ENCODE data around the gene SNRPA1.
"Not testable (repeated sequence)": the region's sequence is repeated elsewhere in the genome, so short reads cannot be mapped to it uniquely, and the experiment has no call there.

Gene SNRPA1

DNA sequence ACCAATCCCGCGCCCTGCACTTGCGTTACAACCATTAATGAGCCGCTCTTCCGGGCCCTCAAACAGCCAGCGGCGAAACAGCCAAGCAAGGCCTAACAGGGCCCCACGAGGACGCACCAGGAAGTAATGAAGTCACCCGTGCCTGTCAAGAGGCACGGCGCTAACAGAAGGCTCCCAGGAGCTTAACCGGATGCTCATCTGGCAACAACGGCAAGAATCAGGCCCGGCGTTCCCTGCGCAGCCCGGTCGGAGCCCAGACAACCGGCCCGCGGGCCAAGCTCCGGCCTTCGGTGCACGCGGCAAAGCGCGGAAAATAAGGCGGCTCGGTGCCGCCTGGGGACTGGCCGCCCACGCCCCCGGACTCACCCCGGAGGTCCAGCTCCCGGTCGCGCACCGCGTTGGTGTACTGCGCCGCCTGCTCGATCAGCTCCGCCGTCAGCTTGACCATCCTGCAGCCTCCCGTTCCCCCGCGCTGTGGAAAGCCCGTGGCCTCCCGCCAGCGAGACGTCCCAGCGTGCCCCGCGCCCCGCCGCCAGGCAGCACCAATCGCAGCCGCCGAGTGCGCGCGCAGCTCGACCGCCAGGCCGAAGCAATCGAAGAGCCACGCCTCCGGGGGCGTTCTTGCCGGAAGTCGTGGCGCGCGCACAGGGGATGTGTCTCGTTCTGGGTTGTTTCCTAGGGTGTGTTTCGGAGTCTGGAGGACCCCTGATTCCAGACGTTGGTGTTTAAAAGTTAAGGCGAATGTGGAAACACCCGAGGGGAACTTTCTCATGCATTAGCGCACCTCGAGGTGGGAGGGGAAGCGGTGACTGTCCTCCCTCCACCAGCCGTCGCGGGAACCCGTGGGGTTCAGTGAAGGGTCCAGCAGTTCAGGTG lies at the start of gene SNRPA1:
Gene SNRPA1, minus strand, starts transcription at position 518 of the 876 bp plus-strand sequence. Its CDS starts 70 bp downstream, at position 448.
- peak; percentile 82 to 98 for DNase-seq

DNA sequence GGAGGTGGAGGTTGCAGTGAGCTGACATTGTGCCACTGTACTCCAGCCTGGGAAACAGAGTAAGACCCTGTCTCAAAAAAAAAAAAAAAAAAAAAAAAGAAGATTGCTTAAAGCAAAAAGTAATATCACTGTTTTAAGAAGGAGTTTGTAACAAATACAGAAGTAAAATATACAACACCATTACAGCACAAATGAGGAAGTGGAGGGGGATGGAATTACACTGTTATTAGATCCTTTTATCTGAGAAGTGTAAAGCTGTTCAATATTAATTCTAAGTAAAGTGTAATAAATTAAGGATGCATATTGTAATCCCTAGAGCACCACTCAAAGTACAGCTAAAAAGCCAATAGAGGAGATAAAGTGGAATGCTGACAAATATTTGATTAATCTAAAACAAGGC lies 47.0 kb upstream of the SNRPA1 start:
- no peak for DNase-seq

DNA sequence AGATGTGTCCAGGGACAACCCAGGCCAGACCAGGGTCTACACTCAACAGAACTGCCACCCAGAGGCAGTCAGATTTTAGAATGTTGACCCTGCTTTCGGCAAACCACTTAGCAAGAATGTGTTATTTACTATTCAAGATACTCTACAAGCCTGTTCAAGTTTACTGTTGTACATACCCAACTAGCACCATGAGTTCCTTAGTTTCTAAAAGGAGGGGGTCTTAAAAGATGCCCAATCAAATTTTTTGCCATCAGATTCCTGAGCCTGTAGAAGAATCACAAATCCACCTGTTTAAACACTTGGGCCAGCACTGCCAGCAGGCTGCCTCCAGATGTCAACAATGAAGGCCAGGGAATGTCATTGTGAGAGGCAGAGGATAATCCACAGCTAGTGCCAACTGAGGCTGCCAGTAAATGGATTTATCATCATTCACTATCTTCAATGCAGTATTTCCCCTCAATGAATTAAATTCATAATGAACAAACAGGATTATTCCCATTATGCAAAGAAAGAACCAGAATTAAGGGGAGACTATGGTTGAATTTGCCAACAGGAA lies 43.5 kb upstream of the SNRPA1 start:
- no peak for DNase-seq

DNA sequence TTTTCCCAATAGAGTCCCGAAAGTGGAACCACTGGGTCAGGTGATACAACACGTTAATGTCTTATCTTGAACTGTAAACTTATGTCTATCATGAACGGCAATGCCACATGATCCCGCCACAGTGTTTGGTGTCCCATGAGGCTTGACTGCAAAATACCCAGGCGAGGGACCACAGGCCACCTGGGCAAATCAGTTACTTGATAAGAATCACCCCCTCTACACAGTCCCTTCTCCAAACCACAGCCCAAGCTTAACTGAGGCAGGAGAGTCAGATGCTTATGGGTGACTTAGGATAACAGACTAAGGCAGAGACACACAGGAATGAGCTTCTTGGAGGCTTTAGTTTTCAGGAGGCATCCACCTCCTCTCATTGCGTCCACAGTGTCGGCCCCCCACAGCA lies 42.9 kb upstream of the SNRPA1 start:
- no peak for DNase-seq

DNA sequence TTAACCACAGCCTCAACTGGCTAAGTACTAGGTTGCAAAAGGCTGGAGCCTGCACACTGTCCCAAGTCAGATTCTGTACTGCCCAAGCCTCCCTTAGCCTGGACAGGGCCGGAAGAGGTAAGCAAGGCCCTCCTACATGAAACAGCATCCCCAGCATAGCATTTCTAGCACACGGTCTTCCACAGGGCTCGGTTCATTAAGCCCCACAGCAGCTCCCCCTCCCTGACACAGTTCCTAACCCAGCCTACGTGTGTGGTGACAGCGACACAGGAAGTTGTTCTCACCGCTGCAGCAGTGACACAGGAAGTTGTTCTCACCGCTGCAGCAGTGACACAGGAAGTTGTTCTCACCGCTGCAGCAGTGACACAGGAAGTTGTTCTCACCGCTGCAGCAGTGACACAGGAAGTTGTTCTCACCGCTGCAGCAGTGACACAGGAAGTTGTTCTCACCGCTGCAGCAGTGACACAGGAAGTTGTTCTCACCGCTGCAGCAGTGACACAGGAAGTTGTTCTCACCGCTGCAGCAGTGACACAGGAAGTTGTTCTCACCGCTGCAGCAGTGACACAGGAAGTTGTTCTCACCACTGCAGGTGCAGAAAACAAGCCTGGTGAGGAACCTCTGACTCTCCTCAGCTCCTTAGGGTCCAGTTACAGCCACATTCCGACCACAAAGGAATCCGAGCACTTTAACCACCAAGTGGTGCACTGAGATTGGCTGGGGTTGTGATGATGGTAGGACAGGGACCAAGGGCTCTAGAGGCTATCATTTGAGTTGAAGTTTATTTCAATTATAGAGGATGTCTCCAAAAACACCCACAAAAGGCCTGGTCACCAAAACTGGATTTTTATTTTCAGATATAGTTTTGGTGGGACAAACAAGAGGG lies 39.1 kb upstream of the SNRPA1 start:
- DNase-seq: not testable (repeated sequence)

DNA sequence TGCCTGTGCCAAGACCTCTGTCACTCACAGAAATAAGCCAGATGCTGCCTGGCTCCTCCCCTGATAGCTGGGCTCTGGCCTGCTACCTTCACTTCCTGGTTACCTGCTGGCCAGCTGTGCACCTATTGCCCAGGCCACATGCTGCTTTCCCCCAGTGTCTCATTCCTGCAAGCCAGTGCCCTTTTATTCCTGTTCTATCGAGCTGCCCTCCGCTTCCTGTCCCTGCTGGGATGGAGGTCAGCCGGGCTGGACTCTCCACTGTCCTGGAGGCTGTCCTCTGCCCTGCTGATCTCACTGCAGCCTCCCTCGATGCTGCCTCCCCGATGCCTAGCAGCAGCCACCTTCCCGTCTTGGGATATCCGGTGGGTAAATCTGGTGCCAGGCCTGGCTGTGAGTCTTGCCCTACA lies 37.0 kb upstream of the SNRPA1 start:
- no peak for DNase-seq

DNA sequence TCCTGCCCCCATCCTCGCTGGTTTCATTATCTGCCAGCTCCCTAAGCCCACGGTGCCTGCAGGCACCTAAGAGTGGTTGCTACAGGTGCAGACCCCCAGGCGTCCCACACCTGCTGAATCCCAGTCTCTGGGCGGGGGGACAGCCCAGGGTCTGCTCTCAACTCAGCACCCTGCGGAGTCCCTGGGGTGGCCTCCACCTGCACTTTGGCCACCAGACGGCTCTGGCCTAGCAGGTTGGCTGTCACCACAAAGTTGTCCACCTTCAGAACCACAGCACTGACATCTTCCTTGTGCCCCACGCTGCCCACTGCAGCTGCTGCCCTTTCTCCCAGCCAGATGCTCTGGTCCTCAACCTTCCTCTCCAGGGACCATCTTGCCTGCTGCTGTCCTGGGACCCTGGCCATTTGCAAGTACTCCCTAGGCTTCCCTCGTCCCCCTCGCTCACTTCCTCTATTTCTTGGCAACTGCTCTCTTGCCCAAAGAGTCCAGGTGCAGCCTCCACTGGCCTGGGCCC lies 34.9 kb upstream of the SNRPA1 start:
- DNase-seq: no peak

DNA sequence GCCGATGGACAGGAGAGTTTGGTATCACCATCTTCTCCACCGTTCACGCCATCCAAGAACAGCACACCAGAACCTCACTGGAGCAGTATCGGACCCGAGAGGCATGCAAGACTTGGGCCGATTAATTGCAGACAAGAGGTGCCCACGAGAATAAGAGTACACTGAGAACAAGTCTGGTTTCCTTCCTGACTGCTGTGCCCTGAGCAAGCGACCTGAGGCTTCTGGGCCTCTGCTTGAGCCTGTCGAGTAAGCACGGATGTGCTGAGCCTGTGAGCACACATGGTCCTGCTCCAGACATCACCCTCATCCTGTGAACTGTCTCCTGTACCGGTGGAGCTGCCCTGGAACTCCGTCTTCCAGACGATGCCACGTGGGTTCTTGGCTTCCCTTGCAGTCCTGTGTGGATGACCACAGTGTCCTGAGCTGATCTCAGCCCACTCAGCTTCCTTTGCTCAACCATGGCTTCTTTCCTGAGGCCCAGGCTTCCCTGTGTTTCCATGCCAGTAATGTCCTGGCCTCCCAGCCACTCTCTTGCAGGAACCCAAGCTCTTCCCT lies 34.3 kb upstream of the SNRPA1 start:
- no peak for DNase-seq

DNA sequence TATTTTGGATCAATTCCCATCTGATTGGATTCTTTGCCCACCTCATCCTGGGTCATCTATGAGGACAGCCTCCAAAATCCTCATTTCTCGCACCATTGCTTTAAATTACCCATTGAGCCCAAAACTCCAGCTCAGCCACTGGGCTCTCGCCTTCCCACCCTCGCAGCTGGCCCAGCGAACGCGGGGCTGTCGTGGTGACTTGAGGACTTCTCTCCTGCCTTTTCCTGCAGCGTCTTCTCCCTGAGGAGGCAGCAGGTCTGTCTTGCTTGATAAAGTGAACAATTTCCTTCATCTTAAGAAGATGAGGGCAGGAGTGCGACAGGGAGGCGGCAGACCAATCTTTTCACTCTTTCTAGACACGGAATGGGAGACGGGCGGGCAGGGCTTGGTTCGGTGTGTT lies 33.0 kb upstream of the SNRPA1 start:
- no peak for DNase-seq

DNA sequence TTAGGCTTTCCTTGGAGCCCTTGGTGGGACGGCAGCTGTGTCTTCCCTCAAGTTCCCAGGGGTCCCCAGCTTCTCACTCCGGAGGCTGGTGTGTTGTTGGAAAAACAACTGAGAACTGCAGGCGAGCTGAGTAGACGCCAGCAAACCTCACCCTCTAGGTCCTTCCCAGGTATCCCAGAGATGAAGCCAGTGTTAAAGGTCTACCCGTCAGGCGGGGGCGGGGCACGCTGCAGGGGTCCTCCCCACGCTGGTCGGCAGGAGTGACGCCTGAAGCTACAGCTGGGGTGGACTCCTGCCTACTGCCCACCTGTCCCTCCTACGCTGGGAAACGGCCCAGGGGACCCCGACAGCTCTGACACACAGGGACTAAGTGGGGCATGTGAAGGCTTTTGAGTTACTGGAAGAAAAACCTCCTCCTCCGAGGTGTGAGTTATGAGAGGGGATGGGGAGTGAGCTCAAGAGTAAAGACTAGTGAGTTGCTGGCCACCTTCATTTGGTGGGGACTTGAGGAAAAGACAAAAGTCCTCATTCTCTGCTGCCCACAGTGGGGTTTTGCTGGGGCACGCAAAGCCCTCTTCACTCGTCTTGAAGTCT lies 32.2 kb upstream of the SNRPA1 start:
- no peak for DNase-seq

DNA sequence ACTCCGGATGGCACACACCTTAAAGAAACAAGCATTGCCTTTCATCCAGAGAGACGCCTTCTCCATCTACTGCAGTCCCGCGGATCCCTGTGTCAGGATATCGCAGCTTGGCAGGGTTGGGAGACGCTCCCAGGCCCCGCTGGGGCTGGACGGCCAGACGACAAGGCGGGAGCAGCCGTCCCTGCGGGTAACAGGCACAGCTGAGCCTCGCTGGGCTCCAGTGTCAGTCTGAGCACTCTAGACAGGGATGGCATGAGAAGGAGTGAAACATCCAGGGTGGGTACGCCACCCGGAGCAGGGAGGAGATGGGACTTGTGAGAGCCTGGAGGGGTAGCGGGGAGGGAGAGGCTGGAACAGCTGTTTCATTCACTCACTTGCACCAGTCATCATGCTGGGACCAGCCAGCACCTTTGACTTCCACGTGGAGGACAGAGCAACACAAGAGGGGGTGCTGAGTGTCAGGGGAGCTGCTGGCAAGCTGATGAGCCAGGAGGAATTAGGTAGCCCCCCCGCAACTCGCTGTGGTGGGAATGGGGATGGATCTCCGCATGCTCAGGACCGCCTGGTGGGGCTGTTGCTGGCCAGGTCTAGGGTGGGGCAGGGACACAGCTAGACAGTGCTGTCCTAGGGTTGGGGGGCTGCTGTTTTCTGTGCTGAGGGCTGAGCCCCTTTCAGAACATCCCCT lies 31.6 kb upstream of the SNRPA1 start:
- DNase-seq: no peak

DNA sequence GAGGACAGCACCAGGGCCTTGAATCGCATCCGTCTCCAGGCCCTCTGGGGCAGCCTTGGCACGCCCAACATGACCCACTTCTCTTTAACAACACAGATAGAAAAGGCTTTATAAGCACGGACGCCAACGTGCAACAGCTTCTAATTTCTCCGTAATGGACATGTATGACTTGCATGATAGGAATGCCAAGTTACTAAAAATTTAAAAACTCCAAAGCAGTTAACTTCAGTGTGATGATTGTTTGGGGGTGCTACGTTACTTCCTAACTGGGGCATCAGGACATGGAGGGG lies 30.9 kb upstream of the SNRPA1 start:
- DNase-seq: no peak

DNA sequence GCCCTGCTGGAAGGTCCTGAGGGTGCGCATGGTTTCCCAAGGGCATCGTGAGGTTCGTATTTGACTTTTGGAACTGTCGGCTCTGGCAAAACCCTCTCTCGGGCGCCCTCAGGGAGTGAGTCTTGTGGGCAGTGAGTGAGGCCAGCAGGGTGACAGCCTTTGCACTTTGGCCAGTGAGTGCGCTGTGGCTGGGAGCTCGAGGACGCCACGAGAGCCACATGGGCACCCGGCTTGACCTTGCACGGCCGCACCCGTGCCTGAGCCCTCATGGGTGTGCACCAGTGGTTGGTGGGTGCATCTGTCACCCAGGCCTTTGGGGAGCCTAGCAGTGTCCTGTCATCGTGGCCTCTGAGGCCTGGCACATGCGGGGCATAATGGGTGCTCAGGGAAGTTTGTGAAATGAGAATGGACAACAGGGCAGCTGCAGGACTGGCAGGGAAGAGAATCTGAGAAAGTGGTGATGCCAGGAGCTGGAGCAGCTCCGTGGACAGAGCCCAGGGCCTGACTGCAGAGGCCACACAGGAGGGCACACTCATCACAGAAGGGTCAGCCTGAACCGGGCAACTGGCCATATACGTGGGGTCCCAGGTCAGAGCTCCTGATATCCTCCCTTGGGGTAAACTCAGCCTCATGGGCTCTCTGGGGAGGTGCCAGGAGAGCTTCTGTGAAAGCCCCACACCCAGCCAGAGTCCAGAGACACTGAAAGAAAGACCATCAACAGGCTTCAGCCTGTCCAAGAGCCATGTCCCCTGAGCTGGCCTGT lies 30.4 kb upstream of the SNRPA1 start:
- DNase-seq: no peak

DNA sequence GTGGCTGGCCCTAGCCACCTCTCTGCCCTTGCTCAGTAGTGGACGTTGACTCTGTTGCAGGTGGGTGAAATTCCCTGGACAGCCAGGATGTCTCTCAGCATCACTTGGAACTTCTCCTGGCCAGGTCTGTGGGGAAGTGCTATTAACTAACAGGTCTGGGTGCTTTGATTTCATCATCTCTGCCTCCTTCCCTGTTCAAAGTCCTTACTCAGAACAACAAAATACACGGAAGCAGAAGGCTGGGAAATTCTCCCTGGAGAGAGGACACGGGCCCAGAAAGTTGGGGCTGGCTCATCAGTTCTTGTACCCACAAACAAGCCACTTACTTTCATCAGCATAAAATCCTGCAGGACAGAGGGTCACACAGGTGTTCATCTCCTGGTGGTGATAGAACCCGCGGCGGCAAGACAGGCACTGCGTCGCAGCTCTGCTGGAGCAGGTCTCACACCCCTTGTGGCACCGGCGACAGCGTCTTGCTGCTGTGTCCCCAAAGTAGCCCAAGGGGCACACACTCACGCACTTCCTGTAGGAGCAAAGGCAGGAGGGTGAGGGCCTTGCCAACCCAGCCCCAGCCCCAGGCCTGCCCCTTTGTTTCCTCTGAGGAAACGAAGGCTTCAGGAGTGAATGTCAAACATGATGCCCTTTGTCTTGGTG lies 29.6 kb upstream of the SNRPA1 start:
- no peak for DNase-seq

DNA sequence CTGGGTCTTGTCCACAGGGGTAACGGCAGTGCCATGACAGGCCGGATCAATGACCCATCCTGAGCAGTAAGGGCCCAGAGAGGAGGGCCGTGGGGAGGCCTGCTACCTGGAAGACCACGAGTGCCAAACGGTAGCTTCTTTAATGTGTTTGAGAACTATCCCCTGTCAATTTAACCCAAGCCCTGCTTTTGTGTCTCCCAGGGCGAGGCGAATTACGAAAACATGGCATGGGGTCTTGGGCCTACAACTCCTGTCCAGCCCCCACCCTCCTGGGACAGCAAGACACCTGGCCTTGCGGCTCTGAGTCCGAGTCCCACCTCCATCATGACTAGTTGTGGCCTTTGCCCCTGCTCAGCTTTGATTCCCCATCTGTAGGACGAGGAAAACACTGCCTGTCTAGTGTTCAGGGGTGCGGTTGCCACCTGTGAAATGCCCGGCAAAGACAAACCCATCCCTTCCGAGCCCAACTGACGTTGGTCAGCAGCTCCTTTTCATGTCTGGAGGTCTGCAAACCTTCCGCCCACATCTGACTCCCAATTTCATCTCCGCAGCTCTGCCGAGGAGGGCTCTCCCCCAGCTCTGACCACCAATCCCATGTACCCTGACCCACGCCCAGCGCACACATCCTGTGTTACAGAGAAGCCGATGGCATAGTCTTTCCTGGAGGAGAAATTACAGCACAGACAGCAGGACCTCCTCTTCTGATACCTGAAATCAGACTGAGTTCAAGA lies 28.9 kb upstream of the SNRPA1 start:
- no peak for DNase-seq

DNA sequence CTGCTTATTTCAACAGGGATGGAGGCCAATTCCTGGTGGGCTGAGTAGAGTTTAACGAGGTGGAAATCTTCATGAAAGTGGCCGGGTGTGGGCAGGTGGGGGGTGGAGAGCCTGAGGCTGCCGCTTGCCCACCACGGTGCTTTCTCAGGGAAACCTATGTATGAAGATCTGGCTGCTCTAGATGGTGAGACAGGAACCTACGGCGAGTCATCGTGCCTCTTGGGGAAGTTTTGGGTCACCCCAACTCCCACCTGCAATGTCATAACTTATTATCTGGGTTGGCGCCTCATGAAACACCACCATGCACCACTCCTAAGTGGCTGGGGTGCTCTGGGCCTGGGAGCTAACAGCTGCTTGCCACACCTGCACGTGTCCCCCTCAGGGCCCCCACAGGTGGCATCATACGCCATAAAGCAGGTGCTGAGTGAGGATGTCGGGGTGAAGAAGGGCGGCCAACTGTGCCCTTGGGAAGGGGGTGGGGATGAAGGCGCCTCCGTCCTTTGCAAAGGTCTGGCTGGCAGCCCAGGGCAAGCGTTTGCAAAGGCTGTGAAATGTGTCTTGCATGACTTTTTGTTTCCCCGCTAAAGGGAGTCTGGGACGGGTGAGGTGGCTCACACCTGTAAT lies 27.9 kb upstream of the SNRPA1 start:
- DNase-seq: no peak

DNA sequence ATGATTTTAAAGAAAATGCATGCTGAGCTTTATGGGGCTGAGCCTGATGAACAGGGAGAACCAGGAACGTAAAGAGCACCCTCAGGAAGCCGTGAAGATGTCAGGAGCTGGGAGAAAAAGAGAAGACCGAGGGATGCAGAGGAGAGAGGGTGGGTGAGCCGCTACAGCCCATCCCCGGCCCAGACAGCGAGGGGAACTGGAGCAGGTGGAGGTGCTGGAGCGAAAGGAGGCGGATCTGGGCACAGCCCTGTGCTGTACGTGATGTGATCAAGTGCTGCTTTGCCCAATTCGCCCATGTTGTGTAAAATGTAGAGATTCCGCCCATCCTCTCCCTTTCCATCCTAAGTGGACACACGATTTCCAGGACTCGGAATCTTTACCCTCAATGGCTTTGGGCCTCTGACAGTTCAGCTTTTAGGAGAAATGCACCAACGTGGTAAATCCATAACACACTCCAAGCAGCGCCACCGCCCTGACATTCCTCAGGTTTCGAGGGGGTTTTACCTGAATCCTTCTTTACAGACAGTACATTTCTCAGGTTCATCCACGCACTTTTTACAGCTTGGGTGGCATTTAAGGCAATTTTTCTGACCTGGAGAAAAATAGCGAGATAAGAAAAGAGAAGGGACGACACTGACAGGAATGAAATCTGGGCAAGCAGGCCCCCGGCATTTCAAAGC lies 27.1 kb upstream of the SNRPA1 start:
- DNase-seq: no peak

DNA sequence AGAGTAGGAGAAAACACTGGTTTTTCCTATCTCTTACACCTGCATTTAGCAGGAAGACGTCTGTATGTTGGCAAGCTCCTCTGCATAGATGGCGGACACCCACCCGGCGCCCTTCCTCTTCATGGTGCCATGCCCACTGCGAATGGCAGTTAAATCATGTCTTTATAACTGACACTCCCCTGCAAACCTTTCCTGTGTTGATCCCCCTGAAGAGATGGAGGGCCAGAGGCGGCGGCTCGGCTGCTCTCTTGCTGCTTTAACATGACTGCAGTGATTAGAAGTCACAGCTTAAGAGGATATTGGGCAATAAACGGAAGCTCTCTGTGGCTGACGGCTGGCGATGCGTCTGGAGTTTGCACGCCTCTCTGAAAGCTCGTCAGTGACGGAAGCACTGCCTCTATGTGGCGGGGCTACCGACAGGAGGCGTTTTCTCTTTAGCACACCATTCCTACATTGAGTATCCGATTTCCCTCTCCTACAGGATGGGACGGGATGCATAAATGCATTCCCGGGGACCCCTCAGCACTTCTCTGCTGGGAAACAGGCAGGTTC lies 25.5 kb upstream of the SNRPA1 start:
- DNase-seq: no peak

DNA sequence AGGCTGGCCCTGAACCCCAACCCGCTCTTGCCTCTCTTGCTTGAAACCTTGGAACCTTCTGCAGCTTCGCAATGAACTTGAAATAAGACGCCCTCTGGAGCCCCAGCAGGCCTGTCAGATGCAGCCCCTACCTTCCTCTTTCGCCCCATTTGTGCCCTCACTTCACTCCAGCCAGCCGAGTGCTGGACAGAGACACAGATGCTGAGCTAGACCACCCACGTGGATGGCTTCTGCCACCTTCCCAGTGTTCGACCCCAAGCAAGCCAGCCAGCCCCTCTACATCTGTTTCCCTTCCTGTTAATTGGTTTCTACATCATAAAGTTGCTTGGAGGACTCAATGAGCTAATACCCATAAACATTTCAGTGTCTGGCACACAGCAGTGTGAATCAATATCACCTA lies 23.8 kb upstream of the SNRPA1 start:
- DNase-seq: no peak
